ENCODE results near the gene OR4D6.
"Not testable (repeated sequence)": the region's sequence is repeated elsewhere in the genome, so short reads cannot be mapped to it uniquely, and the experiment has no call there.

OR4D6 gene

DNA sequence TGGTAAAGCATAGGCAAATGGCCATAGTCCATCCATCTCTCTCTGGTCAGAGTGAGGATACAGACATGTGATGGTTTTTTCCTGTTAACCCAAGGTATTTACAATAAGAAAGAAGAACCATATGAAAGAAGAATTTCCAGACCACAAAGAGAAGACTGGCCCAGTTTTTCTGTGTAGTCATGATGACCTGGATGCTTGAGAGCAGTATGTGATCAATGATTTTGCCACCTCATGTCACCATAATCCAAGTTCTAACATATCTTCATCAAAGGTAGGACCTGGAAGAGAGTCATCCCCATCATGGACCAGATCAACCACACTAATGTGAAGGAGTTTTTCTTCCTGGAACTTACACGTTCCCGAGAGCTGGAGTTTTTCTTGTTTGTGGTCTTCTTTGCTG lies at the start of gene OR4D6:
Gene OR4D6 (plus strand): TSS at position 301 of the 400 bp plus-strand sequence. CDS start 0 bp downstream, at position 301.
- DNase-seq, result no peak

DNA sequence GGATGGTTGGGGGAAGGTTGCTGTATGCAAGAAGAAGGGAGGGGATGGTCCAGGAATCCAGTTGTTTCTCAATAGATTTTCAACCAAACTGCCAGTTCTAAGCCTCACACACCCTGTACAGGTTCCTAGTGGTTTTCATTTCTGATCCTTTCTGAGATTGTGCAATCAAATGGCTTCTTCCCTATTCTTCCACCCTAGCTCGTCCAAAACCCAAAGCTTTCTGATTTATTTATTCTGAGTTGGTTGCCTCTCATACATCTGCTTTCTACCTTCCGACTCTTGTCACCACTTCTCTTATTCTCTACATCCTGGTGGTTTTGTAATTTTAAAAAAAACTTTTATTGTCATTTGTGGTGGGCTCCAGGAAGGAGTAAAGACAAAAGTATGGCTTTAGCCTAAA lies 43.1 kb upstream of the OR4D6 start:
- no peak for DNase-seq

DNA sequence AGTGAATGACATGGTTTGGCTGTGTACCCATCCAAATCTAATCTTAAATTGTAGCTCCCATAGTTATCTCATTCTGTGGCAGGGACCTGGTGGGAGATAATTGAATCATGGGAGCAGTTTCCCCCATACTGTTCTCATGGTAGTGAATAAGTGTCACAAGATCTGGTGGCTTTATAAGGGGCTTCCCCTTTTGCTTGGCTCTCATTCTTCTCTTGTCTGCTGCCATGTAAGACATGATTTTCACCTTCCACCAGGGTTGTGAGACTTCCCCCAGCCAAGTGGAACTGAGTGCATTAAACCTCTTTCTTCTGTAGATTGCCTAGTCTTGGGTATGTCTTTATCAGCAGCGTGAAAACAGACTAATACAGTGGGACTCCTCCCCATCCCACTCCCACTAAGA lies 41.6 kb upstream of the OR4D6 start:
- DNase-seq, result no peak

DNA sequence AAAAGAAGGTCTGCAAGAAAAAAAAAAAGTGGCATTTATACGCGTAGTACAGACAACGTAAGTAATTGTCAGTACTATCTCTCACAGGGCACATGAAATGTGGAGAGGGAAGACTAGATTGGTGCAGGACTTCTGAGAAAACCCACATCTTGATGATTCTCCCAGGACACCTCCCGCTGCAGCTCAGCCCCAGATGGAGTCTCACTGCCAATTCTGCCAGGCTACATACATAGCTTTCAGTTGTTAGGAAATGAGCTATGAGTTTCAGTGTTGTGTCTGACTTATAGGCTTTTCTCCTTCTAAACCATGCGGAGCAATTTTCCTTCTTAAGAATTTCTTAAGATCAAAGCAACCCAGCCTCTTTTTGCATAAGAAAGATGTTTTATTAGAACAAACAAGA lies 40.1 kb upstream of the OR4D6 start:
- no peak for DNase-seq

DNA sequence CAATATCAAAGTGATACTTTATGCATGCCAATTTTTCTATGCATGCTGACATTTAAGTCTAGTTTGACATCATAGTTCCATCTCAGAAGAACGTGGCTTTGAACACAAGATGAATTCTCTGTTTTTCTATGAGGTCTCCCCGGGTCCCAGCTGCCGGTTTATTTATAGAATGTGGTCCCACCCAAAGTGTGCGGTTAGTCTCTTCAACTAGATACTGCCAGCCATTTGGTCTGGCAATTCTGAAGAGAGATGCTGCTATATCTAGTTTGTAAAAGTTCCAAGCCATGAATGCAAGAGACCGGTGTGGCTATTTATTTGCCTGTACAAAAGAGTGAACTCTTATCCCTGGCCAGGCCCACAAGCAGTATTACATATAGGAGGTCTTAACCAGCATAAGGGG lies 39.7 kb upstream of the OR4D6 start:
- DNase-seq, result no peak

DNA sequence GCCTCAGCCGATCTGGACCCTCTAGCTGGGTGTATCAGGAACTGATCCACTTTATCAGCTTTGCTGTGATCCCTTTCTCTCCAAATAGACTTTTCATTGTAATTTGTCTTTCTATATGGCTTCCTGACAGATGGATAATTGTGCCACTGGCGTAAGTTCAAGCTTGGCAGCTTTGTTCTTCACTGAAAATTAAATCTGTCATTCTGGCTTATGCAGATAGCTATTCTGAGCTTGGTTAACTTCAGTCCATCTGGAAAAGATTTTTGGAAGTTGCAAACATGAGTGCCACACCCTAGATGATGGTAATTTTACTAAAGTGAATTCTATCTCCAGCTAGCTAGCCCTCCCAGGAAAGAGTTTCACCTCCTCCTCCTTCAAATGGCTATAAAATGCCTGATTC lies 38.6 kb upstream of the OR4D6 start:
- DNase-seq, result no peak

DNA sequence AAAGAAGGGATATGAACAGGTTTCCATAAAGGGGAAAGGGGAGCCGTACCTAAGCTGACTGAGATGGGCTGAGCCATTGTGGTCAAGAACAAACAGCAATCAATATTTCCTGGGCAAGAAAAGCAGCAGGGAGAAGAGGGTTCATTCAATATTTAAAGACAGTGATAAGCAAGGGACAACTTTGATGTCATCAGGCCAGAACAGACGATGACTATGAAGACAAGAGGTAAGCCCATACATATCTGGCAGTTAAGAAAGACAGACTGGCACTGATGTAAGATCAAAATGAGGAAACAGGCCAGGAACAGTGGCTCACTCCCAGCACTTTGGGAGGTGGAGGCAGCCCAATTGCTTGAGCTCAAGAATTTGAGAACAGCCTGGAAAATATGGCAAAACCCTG lies 32.9 kb upstream of the OR4D6 start:
- no peak for DNase-seq

DNA sequence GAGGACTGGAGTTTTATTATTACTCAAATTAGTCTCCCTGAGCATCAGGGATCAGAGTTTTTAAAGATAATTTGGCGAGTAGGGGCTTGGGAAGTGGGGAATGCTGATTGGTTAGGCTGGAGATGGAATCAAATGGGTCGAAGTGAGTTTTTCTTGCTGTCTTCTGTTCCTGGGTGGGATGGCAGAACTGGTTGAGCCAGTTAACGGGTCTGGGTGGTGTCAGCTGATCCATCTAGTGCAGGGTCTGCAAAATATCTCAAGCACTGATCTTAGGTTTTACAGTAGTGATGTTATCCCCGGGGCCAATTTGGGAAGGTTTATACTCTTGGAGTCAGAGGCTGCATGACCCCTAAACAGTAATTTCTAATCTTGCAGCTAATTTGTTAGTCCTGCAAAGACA lies 31.6 kb upstream of the OR4D6 start:
- DNase-seq, result no peak

DNA sequence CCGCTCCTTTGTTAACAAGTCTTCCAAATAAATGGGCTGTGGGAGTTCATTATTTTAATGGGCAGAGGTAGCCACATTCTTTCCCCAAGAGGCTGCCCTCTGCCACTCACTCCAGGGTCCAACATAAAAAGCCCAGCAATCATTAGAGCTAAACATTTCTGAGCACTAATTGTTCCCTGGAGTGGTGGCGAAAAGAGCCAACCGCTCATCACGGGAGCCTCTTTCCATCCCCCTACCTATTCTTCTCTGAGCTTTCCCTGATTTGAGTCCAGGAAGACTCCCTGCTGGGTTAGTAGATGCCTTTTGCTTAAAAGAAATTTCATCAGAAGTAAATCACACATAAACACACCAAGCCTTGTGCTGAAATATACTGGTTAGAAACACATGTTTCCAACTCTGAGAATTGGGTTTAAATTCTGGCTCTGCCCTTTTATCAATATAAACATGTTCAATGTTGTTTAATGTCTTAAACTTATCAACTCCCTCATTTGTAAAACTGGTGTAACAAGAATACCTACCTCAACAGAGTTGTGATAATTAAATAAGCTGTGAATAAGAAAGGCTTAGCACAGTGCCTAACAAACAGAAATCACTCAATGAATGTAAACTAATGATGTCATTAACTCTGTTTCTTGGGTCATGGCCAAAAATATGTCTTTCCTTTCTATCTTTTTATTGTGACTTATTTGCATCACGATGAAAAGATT lies 30.2 kb upstream of the OR4D6 start, which contains the start of gene OR5A2:
Gene OR5A2 (minus strand): TSS at position 53 of the 707 bp plus-strand sequence. CDS start 3,460 bp downstream, outside the sequence.
- no peak for DNase-seq

DNA sequence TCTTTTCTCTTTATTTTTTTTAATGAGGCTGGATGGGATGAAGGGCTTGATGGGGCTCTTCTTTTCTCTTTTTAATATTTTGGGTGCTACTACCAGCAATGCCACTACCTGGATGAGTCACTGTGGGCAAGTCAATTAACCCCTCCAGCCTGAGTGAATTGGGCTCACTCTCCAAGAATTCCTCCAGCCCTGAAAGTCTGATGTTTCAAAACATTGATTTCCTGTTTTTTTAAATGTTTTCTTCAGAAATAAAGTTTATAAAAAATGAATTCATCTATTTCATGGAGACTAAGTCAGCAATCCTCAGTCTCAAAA lies 29.7 kb upstream of the OR4D6 start:
- DNase-seq, result no peak

DNA sequence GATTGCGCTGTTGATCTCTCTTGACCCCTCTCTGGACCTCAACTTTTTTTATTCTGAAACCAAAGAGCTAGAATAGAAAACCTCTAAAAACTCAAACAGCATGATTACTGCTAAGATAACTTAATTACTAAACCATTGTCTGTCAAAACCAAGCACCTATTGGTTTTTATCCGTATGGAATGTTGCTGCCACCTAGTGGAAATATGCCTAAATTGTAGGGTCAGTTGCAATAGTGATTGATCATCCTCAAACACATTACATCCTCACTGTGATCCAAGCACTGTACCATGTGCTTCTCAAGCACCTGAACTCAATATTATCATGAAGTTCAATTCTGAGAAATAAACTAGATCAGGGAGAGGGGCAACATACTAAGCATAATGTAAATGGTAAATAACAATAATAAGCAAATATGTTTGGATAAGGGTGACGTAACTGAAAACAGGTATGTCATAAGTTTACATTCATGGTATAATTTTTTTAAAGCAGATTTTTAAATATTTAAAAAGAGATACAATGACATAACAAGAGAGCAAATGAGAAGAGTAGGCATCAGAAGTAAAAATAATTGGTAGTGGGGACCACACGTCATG lies 26.7 kb upstream of the OR4D6 start:
- peak; percentile 66 for DNase-seq

DNA sequence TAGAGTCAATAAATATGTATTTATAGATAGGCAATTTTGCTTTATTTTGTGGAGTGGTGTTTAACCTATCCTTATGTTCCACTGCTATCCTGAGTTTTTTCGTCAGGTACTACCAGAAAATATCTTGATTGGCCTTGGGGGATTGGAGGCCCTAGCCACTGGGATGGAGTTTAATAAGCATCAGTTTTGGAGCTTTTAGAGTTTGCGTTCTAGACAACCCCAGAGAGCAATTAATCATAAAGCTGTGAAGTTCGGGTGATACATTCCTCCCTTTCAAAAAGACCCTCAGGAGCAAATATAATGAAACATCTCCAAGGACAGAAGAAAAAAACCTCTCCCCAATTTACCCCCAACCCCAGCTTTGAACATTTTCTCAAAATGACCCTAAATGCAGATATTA lies 20.6 kb upstream of the OR4D6 start, which contains the start of gene OR5A1:
Gene OR5A1 (plus strand): TSS at position 301 of the 400 bp plus-strand sequence. CDS start 6,700 bp downstream, outside the sequence.
- DNase-seq, result no peak

DNA sequence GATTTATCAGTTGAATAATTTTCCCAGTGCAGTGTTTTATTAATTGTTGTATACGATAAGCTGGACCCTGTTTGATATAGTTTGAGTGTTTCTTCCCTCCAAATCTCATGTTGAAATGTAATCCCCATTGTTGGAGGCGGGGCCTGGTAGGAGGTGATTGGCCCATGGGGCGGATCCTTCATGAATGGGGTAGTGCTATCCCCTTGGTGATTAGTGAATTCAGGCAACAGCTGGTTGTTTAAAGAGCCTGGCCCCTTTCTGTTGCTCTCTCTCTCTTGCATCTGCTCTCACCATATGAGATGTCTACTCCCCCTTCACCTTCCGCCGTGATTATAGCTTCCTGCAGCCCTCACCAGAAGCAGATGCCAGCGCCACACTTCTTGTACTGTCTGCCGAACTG lies 19.0 kb upstream of the OR4D6 start:
- no peak for DNase-seq

DNA sequence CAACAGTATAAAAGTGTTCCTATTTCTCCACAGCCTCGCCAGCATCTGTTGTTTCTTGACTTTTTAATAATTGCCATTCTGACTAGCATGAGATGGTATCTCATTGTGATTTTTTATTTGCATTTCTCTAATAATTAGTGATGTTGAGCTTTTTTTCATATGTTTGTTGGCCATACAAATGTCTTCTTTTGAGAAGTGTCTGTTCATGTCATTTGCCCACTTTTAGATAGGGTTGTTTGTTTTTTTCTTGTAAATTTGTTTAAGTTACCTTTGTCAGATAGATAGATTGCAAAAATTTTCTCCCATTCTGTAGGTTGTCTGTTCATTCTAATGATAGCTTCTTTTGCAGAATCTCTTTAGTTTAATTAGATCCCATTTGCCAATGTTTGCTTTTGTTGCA lies 11.1 kb upstream of the OR4D6 start:
- DNase-seq, result not testable (repeated sequence)

DNA sequence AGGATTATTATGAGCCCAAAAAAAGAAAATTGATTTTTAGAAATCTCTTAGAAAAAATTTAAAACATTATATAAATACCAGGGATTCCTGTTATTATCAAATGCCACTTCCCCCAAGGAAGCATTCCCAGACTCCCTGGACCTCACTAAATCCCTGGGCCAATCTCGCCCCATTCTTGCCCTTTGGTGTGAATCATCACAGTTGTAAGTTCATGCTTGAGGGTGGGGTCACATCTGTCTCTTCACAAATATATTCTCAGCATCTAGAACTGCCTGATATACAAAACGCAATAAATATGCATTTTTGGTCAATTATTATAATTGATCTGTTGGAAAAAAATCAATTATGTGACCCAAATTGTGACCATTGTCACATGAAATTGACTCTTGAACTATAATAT lies 8.3 kb upstream of the OR4D6 start:
- no peak for DNase-seq

DNA sequence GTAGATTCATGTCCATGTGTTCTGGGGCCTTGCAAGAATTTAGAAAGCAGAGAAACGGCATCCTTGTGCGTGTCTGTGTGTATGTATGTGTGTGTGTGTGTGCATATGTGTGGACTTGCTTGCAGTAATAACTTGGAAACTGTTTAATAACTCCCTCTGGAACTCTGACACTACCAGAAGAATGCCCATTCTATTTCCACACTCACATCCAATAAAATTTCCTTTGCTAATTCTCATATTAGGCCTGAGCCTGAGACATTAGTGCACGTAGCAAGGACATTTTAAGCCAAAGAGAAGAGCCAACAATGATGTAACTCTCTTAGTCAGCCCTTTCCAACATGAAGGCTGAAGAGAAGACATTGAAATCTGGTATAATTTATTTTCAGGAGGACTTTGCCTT lies 3.2 kb downstream of the OR4D6 start:
- DNase-seq, result no peak

DNA sequence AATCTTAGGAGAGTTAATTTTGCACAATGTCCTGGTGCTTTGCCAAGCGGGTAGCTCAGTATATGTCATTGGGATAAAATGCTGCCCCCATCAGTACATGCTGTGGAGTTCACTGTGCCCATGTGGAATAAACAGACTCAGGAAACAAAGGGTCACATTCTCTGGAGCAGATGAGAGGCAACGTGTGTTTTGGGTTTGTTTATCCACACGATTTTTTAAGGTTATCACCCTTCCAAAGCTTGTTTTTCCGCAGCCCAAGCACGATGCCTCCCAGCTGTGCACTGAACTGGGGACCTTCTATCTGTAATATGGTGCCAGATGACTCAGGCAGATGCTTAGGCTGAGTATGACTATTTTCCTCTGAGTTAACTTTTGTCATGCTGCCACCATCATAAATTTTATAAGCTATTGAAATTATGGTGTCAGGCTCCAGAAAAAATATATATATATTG lies 6.5 kb downstream of the OR4D6 start:
- no peak for DNase-seq

DNA sequence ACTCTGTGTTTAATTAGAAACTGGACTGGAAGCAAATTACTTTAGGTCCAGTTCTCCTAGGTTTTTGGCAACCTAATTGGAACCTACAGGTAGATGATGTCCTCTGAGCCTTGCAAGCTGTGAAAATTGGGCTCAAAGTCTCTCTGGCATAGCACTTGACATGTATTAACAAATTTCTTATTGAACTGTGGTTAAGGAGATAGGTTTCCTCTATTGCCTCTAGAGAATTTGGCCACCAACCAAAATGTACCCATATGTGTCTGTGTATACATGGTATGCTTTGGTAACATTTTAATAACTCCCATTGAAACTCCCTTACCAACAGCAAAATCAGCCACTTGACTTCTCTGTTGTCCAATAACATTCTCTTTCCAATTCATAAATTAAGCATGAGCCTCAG lies 16.3 kb downstream of the OR4D6 start, which contains the start of gene OR4D10:
Gene OR4D10 (plus strand): TSS at position 301 of the 400 bp plus-strand sequence. CDS start 4,115 bp downstream, outside the sequence.
- DNase-seq, result no peak

DNA sequence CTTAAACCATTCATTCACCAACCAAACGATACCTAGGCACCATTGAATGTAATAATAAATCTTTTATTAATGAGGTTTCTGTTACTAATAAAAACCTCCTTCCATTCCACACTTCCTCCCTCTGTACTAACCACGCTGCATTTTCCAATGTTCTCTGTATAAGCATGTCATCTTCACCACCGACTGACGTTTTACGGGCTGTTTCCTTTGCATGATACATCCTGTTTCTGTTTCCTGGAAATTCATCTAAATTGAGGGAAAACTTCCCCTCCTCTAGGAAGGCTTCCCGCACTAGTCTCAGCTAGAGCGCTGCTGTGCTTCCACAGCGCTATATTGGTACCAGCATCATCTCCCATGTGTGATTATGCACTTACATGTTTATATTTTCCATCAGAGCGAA lies 18.4 kb downstream of the OR4D6 start:
- no peak for DNase-seq

DNA sequence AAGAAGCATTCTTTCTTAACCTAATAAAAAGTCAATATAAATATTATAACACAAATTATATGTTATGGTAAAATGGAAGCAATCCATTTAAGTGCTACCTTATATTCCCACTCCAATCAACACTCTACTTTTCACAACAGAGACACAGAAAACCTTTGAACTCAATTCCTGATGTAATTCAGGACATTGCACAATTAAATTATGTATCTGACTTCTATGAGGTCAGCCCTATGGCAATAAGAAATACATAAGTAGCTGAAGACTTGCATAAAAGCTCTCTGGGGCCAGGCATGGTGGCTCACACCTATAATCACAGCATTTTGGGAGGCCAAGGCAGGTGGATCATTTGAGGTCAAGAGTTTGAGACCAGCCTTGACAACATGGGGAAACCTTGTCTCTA lies 23.1 kb downstream of the OR4D6 start:
- no peak for DNase-seq

DNA sequence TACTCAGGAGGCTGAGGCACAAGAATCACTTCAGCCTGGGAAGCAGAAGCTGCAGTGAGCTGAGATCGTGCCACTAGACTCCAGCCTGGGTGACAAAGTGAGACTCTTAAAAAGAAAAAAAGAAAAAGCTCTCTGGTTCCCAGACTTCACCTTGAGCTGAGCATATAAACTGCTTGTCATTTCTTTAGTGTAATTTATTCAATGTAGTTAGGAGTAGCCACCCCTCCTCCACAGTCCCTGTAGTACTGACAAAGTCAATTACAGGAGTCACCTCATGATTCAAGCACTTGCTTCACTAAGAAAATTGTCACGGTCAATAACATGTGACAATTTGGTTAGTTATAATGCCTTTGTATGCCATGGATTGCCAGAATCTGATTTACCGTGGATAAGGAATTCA lies 23.6 kb downstream of the OR4D6 start:
- no peak for DNase-seq

DNA sequence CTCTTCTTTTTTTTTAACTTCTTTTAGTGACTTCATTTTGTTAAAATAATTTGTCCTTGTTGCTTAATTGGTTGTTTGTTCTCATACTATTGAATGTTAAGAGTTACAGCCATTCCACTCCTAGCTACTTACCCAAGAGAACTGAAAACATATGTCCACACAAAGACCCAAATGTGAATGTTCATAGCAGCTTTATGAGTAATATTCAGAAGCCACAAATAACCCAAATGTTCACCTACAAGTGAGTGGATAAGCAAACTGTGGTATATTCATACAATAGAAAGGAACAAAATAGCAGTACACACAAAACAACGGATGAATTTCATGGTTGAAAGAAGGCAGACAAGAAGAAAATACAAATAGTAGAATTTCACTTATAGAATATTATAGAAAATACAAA lies 45.2 kb downstream of the OR4D6 start:
- no peak for DNase-seq

DNA sequence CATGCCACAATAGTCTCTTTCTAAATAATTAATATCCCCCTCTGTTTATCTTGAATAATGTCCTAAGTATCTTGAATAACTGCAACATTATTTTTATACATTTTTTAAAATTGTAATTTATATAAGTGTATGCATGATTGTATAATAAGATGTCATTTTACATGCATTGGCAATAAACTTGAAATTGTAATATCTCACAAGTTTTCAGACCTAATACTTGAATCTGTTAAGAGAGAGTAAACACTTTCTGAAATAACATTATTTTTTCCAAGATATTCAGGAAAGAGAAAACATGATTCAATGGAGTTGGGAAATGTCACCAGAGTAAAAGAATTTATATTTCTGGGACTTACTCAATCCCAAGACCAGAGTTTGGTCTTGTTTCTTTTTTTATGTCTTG lies 46.5 kb downstream of the OR4D6 start, which contains the start of gene OR4D11:
Gene OR4D11 (plus strand): TSS at position 301 of the 400 bp plus-strand sequence. CDS start 0 bp downstream, at position 301.
- no peak for DNase-seq

Measured in RPMI8226 (cell line).